Fibroblast of skin of left biceps (primary cell): ENCODE results near the gene TECR.
A peak's percentile ranks its signal among the peaks of the same experiment; 100 is the strongest.
"Not testable (repeated sequence)": the region's sequence is repeated elsewhere in the genome, so short reads cannot be mapped to it uniquely, and the experiment has no call there.

Experiments
- DNase-seq, 2 experiments: peaks; one replicate each; pipeline ENCODE4 v3.0.0-alpha.2; 2013; ENCODE audit warnings: low read depth in 2 of 2

TECR gene

DNA sequence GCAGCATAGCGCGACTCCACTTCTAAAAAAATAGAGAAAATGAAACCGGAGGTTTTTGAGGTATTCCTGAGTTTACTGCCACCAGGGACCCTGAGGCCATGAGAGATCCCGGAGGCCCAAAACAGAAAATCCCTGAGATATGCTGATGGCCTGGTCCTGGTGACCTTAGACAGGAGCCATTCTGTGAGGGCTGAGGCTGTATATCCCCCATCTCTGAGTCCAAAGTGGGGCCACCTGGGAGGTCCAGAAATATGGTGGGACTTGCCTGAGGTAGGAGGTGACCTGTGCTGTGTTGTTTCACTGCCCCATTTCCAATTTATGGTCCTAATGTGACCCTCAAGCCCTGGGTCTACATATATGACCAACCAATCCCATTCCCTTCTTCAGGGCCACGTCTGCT is 55.0 kb downstream of the TECR start:
- not testable (repeated sequence) for DNase-seq

DNA sequence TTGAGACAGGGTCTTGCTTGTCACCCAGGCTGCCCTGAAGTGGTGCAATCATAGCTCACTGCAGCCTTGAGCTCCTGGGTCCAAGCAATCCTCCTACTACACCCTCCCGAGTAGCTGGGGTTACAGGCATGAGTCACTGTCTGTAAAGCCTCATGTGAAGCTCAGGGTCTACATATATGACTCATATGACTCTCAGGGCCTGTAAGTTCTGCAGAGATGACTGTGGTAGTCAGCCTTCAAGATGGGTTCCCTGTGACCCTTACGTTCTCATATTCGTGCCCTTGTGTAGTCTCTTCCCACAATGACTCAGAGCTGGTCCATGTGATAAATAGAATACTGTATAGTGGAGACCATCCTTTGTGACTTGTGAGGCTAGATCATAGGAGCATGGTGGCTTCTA is 55.8 kb downstream of the TECR start:
- DNase-seq, result peak in 1 of 2 experiments; percentile 10

DNA sequence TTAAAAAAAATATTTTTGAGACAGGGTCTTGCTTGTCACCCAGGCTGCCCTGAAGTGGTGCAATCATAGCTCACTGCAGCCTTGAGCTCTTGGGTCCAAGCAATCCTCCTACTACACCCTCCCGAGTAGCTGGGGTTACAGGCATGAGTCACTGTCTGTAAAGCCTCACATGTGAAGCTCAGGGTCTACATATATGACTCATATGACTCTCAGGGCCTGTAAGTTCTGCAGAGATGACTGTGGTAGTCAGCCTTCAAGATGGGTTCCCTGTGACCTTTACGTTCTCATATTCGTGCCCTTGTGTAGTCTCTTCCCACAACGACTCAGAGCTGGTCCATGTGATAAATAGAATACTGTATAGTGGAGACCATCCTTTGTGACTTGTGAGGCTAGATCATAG is 60.0 kb downstream of the TECR start:
- DNase-seq, result not testable (repeated sequence)

DNA sequence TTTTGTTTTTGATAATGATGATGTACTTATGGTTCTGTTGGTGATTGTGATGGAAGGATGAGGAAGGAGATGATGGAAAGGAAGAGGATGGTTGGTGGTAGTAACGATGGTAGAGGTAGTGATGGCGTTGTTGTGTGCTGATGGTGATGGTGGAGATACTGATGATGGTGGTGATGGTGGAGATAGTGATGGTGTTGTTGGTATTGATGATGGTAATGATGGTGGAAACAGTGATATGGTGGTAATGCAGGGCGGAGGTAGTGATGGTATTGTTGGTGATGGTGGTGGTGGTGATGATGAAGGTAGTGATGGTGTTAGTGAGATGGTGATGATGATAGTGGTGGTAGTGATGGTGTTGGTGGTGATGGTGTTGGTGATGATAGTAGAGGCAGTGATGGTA is 66.2 kb downstream of the TECR start:
- DNase-seq, result no peak

DNA sequence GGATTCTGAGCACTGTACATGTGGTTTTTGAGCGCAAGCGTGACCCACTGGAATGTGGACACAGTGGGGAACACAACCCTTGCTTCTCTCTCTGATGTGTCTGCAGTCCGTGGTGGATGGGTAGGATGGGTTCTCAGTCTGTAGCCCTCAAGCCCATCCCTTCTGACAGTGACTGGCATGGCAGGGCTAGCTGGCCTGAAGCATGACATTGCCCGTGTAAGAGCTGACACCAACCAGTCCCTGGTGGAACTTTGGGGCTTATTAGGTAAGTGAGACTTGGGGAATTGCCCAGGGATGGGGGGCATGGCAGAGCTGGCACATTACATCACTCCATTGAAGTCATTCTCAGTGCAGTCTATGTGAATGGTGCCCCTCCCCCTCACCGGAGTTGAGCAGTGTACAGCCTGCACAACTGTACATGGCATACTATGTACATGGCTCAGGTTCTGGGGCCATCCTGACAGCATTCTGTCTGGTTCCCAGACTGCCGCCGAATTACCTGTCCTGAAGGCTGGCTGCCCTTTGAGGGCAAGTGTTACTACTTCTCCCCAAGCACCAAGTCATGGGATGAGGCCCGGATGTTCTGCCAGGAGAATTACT is 70.3 kb downstream of the TECR start:
- no peak for DNase-seq

DNA sequence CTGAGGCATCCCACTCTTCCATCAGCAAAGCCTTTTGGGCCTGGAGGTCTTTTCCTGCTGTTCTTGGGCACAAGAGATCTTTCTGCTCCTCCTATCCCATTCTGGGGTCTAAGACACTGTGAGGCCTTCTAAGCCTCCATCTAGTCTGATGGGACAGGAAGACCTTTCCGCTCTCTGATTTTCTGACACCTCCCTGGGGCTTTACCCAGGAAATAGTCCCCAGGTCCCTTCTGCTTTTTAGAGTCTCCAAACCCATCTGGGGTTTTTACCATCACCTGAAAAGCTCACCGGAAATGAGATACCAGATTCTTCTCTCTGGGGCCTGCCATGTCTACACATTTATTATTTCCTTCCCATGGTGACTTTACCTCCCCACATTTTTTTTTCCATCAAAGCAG is 74.6 kb downstream of the TECR start:
- no peak for DNase-seq

DNA sequence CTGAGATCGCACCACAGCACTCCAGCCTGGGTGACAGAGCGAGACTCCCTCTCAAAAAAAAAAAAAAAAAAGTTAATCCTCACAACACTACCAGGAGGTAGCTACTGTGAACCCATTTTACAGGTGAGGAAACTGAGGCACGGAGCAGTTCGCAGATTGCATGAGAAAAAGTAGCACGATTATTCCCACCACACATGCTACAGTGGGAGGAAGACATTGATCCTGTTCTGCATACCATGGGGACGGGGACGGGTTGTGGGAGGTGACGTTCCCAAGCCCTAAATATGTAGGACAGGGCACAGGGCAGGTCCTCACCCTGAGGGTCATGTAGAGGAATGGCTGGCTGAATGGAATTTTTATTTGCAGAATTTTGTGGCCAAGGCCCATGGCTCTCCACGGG is 77.2 kb downstream of the TECR start:
- DNase-seq, result no peak

DNA sequence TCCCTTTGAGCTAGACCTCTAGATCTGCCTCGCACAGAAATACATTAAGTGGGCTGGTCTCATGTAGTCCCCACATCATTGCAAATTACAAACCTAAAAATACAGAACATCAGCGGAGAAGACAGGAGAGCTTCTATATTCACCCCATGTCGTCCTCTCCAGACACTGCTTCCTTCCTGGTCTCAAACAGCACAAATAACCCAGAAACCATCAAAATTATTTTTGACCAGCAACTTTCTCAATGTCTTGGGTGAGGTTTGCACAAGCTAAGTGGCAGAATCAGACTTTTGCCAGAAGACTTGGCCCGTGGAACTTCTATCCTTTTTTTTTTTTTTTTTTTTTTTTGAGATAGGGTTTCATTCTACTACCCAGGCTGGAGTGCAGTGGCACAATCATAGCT is 81.7 kb downstream of the TECR start:
- no peak for DNase-seq

DNA sequence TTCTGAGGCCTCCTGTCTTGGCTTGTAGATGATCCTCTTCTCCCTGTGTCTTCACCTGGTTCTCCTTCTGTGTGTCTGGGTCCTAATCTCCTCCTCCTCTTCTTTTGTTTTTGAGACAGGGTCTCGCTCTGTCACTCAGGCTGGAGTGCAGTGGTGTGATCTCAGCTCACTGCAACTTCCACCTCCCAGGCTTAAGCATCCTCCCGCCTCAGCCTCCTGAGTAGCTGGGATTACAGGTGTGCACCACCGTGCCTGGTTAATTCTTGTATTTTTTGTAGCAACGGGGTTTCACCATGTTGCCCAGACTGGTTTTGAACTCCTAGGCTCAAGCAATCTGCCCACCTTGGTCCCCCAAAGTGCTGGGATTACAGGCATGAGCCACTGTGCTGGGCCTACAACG is 82.8 kb downstream of the TECR start:
- DNase-seq, result not testable (repeated sequence)

DNA sequence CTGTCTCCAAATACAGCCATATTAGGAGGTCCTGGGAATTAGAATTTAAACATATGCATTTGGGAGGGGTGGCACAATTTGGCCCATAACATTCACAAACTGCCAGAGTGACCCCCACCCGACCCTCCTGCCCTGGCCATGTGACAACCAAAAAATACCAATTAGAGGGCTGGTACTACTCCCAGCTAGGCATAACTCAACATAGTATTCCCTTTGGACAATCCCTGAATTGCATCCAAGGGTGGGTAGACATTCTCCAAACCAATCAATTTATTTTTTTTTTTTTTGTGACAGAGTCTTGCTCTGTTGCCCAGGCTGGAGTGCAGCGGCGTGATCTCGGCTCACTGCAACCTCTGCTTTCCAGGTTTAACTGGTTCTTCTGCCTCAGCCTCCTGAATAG is 83.3 kb downstream of the TECR start:
- DNase-seq, result no peak

DNA sequence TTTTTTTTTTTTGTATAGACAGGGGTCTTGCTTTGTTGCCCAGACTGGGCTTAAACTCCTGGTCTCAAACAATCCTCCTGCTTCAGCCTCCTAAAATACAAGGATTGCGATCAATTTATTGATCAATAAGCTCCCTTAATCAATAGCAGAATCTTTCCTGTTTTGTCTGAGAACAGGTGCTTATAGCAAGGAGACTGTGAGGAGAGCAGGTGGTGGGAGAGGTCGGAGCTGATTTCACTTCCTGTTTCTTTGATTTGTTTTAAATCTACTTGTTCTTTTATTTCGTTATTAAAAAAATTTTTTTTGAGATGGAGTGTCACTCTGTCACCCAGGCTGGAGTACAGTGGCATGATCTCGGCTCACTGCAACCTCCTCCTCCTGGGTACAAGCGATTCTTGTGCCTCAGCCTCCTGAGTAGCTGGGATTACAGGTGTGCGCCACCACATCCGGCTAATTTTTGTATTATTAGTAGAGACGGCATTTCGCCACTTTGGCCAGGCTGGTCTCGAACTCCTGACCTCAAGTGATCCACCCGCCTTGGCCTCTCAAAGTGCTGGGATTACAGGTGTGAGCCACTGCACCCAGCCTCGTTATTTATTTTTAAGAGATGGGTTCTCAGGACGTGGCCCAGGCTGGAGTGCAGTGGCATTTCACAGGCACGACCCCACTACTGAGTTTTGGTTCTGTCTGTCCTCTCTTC is 84.2 kb downstream of the TECR start:
- DNase-seq, result not testable (repeated sequence)

DNA sequence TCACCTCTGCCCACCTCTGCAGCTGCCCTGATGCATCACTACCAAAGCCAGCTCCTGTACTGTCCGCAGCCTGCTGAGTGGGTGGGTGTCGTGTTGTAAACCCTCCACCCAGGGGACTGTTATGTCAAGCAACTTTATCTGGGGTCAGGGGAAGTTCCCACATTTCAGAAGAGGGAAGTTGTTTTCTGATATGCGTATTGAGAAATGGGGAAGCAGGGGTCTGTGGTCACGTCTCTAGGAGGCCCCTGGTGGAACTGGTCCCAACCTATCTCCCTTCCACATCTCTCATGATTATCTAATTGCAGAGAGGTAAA is 84.7 kb downstream of the TECR start:
- no peak for DNase-seq
